NCI-H345 treated with DMSO at 0.1 percent for 48 hours (cell line): Measurements from ENCODE around the gene PCCA.

Source experiments
- DNase-seq: peaks from one replicate; lab custom pipeline; 2025; ENCODE audit not compliant: unreplicated experiment; lab: John Stamatoyannopoulos, UW

Gene PCCA

GRCh38 chr13:100396776-100397175 lies 307.9 kb downstream of the PCCA start:
- no peak for DNase-seq

DNA sequence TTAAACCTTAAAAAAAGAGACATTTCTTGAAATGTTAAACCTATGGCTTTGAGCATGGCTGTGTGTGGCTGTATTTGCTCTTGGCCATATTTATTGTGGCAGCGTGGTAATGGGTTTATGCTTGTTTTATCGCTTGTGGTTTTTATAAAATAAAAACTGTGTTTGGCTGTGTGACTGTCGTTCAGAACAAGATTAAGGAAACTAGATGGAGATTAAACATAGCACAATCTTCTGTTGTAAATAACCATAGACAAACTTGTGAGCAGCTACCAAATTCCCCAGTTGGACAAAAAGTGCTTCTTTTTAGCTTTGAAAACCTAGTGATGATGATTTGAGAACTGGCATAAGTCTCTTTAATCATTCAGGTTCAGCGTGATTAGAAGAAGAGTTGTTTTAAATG lies 308.7 kb downstream of the PCCA start:
- no peak for DNase-seq

GRCh38 chr13:100398360-100398759 lies 309.5 kb downstream of the PCCA start:
- DNase-seq = no peak

DNA sequence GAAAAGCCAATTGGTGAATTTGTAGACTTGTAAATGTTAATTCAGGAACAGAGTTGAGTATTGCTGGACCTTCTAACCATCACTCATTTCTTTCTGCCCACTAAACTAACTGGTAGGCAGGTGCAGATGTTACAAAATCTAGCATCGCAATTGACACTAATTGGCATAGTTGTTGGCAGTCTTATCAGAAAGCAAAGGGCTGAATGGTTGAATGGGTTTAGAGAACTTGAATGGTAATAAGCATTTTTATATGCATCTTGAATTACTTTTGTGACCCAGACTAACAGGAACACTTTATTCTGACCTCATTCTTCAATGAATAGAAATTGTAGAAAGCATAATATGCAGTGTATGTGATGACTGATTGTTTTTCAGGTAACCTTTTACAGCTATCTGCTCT lies 310.6 kb downstream of the PCCA start:
- no peak for DNase-seq

DNA sequence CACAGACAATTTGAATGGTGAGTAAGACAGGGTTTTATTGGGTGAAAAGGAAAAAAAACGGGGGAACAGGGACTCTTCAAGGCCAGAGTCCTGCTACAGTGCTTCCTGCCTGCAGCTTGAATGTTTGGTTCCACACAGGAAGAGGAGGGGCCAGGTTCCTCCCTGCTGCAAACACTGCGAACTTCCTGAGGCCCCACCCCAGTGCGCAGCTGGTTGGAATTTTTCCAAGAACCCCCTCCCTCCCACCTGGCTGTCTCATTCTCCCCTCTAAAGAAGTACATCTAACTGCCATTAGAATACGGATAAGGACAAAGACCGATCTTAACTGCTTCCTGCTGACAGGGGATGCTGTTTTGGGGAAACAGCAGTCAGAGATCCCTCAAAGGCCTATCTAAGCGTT lies 314.8 kb downstream of the PCCA start:
- no peak for DNase-seq

- DNase-seq = no peak
Measured at GRCh38 chr13:100409132-100409531, 320.2 kb downstream of the PCCA start.

DNA sequence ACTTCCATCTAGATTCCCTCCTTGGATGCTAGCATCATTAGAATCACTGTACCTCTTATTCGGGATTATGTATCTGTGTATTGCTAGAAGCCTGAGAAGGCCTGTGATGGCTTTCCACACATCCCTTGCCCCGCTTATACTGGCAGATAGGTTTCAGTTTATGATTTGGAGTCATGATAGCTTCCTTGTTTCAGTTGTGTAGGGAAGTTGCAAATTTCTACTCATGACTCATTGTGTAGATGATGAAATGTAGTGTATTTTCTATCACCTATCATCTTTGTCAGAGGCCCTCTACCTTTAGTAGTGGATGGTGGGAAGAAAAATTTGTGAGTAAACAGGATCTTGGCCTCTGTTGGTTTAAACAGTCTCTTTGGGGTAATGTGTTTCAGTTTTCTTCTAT lies 334.5 kb downstream of the PCCA start:
- no peak for DNase-seq

DNA sequence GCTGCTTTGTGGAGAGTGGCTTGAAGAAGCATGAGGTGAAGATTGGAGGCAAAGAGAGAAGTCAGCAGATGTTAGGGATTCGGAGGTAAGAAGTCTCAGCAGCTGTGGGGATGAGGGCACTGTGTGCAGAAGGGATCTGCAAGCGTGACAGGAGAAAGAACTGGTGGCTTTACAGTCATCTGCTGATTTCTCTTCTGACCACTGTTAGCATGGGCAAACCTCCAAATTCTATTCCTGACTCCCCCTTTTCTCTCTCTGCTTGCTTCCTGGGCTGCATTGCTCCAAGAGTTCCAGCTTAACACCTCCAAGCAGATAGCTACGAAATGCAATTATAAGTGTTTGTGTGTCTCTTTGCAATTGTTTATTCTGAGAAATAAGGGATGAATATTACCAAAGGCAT lies 340.1 kb downstream of the PCCA start:
- no peak for DNase-seq

DNA sequence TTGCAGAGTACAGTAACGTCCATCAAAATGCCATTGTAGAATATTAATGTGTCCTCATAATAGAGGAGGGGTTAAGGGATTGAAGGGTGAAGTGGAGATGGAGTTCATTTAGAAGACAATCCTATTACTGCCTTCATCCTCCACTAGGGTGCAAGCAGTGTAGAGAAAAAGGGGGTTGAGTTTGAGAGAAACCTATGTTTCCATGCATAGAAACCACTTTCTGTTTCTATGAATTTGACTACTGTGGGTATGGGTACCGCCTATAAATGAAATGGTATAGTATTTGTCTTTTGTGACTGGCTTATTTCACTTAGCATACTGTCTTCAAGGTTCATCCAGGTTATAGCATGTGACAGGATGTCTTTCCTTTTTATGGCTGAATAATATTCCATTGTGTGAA lies 343.7 kb downstream of the PCCA start:
- no peak for DNase-seq

DNA sequence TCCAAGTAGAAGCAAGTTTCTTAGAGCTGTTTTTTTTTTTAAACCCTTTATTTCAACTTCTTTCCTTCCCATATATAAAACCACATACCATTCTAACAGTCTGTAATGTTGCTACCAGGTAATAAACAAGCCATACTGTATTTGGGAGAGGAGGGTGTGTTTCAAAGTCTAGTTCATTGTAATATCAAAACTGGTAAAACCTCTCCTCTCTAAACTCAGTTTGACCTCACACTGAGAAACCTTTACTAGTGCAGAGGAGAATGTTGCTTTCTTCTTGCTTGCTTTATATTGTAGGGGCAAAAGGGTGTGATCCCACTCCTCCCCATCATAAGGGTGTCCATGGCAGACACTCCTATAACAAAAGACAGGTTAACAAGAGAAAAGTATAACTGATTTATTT lies 344.6 kb downstream of the PCCA start:
- DNase-seq = no peak

GRCh38 chr13:100434010-100434763 lies 345.3 kb downstream of the PCCA start:
- no peak for DNase-seq

- DNase-seq = no peak
Measured at GRCh38 chr13:100436099-100436498, 347.2 kb downstream of the PCCA start.

GRCh38 chr13:100438059-100438788 lies 349.3 kb downstream of the PCCA start:
- DNase-seq = no peak

DNA sequence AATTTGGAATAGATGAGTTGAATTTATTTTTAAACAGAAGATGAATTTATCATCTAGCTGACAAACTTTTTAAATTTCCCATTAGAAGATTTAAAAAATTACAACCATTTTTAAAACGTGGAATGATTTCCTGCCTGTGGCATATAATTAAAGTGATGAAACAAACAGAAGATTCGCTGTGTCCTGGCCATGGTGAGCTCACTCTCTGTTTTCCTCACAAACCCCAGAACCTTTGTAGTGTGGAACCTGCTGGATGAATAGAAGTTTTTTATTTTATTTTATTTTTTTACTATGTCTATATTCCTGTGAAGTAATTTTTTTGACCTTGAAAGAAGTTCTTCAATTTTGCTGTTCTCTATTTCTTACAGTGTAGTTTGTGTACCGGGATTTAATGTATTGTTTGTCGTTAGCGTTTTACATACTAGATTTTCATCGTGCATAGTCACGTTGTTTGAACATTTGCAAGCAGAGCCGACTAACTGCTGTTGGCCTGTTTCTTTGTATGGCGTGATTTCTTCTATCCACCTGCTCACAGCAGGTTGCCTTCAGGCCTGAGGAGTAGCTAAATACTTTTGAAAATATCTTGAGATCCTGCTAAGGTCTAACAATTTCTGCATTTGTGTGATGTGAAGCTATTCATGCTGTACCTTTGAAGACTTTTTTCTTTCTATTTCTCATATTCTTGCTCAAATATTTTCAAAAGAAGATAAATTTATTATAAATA lies 350.5 kb downstream of the PCCA start:
- DNase-seq = no peak

GRCh38 chr13:100440751-100441425 lies 352.0 kb downstream of the PCCA start:
- DNase-seq = no peak

DNA sequence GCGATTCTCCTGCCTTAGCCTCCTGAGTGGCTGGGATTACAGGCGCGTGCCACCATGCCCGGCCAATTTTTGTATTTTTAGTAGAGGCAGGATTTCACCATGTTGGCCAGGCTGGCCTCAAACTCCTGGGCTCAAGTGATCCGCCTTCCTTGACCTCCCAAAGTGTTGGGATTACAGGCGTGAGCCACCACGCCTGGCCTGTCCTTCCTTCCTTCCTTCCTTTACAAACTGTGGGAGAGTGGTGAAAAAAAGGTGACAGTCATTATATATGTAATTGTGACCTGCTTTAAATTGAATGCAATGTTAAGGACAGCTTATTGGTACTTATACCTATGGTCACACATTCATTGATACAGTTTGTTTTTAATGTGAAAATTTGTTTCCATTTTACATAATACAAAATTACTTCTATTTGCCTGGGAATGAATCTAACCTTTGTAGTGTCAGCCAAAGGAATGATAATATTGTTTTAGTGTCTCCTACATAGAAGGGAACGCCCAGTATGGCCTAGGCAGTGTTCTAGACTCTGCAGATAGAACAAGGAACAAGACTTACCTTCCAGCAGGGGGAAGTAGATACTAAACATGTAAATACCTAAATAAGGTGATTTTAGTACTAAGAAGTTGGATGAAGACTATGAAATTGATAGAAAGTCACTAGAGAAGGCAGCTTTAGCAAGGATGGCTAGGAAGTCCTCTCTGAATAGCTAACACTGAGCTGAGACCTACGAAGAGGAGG lies 353.4 kb downstream of the PCCA start:
- DNase-seq = no peak

GRCh38 chr13:100443278-100443997 lies 354.5 kb downstream of the PCCA start:
- DNase-seq = no peak

DNA sequence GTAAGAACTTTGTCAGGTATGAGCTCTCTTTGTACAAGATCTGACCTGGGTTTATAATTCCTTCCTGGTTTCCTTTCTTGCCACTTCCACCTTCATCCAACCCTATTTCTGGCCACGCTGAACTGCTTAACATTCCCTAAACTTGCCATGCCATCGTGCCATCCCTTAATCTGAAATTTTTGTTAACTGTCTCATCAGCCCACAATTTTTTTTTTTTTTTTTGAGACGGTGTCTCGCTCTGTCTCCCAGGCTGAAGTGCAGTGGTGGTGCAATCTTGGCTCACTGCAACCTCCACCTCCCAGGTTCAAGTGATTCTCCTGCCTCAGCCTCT lies 355.1 kb downstream of the PCCA start:
- no peak for DNase-seq

- no peak for DNase-seq
Measured at GRCh38 chr13:100447831-100448230, 358.9 kb downstream of the PCCA start.

- DNase-seq = no peak
Measured at GRCh38 chr13:100451923-100452322, 363.0 kb downstream of the PCCA start.
